HepG2 (cell line): ENCODE results near the gene PRRT2. TPM values are rescaled to one million over a fixed set of nuclear protein-coding genes. Genes with fewer than 3 reads are reported as not detected.

Experiments used
- ARNTL ChIP-seq: sonication (generic); formaldehyde crosslinking; IDR thresholded peaks from 2 replicates; pipeline ENCODE4 v1.4.0; 2020; ENCODE audit warnings: mild to moderate bottlenecking, missing genetic modification reagents
- ATF6 ChIP-seq: sonication (generic); formaldehyde crosslinking; conservative IDR thresholded peaks from 2 replicates; pipeline ENCODE4 v1.4.0; 2020; ENCODE audit warnings: missing genetic modification reagents
- ATRX ChIP-seq: sonication (generic); formaldehyde crosslinking; IDR thresholded peaks from 2 replicates; pipeline ENCODE4 v1.4.0; 2020; ENCODE audit warnings: missing genetic modification reagents, borderline replicate concordance
- HOMEZ ChIP-seq: IDR thresholded peaks from 2 replicates; pipeline ENCODE4 v1.6.1; 2016; ENCODE audit warnings: low read depth
- WIZ ChIP-seq: sonication (generic); formaldehyde crosslinking; IDR thresholded peaks from 2 replicates; pipeline ENCODE4 v1.5.1; 2020; ENCODE audit warnings: mild to moderate bottlenecking, missing genetic modification reagents
- YY1 ChIP-seq: IDR thresholded peaks from 2 replicates; pipeline ENCODE4 v1.6.1; 2011; ENCODE audit warnings: low read length, low read depth, moderate library complexity, mild to moderate bottlenecking; ENCODE audit not compliant: insufficient read depth, insufficient replicate concordance
- ZBTB4 ChIP-seq: sonication (generic); formaldehyde crosslinking; IDR thresholded peaks from 2 replicates; pipeline ENCODE4 v1.4.0; 2020; ENCODE audit warnings: missing genetic modification reagents, mild to moderate bottlenecking, borderline replicate concordance
- ZFP41 ChIP-seq: sonication (generic); formaldehyde crosslinking; IDR thresholded peaks from 2 replicates; pipeline ENCODE4 v1.4.0; 2020; ENCODE audit warnings: mild to moderate bottlenecking, missing genetic modification reagents, borderline replicate concordance
- ZMYM4 ChIP-seq: sonication (generic); formaldehyde crosslinking; IDR thresholded peaks from 2 replicates; pipeline ENCODE4 v1.8.1; 2023; ENCODE audit warnings: mild to moderate bottlenecking, missing genetic modification reagents
- ZNF333 ChIP-seq: sonication (generic); formaldehyde crosslinking; IDR thresholded peaks from 2 replicates; pipeline ENCODE4 v1.4.0; 2020; ENCODE audit warnings: mild to moderate bottlenecking, missing genetic modification reagents, borderline replicate concordance
- ZNF407 ChIP-seq: sonication (generic); formaldehyde crosslinking; IDR thresholded peaks from one replicate; pipeline ENCODE4 v1.5.1; 2020; ENCODE audit warnings: mild to moderate bottlenecking, missing genetic modification reagents; ENCODE audit errors: not compliant biosample characterization
- ZNF724P ChIP-seq: sonication (generic); formaldehyde crosslinking; IDR thresholded peaks from 2 replicates; pipeline ENCODE4 v1.8.0; 2022; ENCODE audit warnings: missing genetic modification reagents, borderline replicate concordance
- polyA plus RNA-seq, 8 experiments: library from polyadenylated mRNA; depleted of rRNA in 3 of 8; stranded (reverse) in 7 of 8; unstranded in 1 of 8; fragments of >200 nt; fragmentation: Illumina TruSeq in 4 of 8; extraction: Trizol in 4 of 8; gene quantifications; 2 replicates each; pipeline versions ENCODE4 v1.2.1 to v1.2.3, GENCODE V29; 2011 to 2016; ENCODE audit warnings: low read depth in 4 of 8, missing spikeins in 1 of 8, mixed read lengths in 1 of 8; ENCODE audit not compliant: insufficient read depth in 1 of 8
- total RNA-seq, 5 experiments: library from RNA; depleted of rRNA; stranded (reverse); fragments of >200 nt; fragmentation: Illumina TruSeq; extraction: Trizol; gene quantifications; 2 replicates each; pipeline ENCODE4 v1.2.3, GENCODE V29; 2016; ENCODE audit warnings: low read depth in 1 of 5

PRRT2 gene
- total and polyA plus RNA-seq, 2 of the 13 experiments (the other 11 are each of a cell fraction or from before 2014, with no cell fraction given) = 0.51 to 1.1 TPM

- TF ChIP-seq ZNF407 (no peak), ZFP41 (CRISPR knock-in tag) (no peak), WIZ (CRISPR knock-in tag) (no peak), ZNF333 (CRISPR knock-in tag) (no peak), ATRX (CRISPR knock-in tag) (no peak), YY1 (peak; percentile 53), ZBTB4 (CRISPR knock-in tag) (no peak), ZMYM4 (CRISPR knock-in tag) (0 out of 2 replicates have a peak, but pooled peaks have one; percentile 28), HOMEZ (CRISPR knock-in tag) (no peak), ATF6 (no peak), ARNTL (CRISPR knock-in tag) (0 out of 2 replicates have a peak, but pooled peaks have one; percentile 30), ZNF724P (CRISPR knock-in tag) (no peak)
Observed at GRCh38 chr16:29806641-29807425, 5.2 kb upstream of the PRRT2 start (continued).
